ENCODE results near the gene CHI3L1. TPM values are rescaled to one million over a fixed set of nuclear protein-coding genes. Genes with fewer than 3 reads are reported as not detected.

The CHI3L1 gene
- total and polyA plus RNA-seq, 2 donors (not counting 1 experiment from before 2014, with no cell fraction given) = 0.15 TPM; not detected in 1

DNA sequence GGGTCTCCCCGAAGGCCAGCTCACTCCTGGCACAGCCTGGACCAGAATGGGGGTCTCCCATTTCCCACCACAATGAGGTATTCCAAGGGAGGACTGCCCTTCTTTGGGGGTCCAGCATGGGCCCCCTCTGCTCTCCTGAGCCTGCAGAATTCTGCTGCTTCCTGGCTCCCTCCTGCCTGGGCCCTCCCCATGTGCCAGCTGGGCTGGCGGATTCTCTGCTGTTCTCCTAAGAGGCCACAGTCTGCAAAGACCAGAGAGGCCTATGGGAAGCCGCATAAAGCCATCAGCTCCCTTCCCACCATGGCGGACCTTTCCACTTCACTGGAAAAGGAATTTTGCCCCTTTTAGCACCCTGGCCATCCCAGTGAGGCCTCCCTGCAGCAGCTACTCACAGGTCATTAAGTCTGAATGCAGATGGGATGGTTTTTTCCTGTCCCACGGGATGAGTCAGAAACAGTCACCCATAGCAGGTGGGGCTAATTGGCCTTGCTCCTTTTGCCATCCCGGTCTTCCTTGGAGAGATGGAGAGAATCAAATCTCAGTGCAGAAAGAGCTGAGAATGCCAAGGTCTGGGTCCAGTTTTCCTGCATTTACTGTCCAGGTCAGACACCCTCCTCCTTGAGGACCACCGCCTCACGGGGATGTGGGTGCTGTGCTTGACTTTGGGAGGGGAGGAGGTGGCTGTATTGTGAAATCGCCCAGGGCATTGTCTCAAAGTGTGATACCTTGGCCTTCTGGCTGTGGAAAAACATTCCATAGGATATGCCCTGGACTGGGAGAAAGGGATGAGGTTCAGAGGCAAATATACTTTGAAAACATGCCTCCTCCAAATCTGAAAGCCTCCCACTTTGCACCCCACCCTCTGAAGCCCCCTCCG lies 34.1 kb downstream of the CHI3L1 start:
- Histone ChIP-seq H3K9ac (ENCODE audit: low read length) (no peak overlapping the region), H3K9me3 (ENCODE audit: control extremely low read depth in 1 of 3, control insufficient read depth in 2 of 3, insufficient read depth in 1 of 3, low read length in 2 of 3) (peaks cover 0 to 1% (median 0%) of the 10 kb centered on the region in 3 donors), H3K4me2 (replicated peaks; ENCODE audit: low read depth, low read length, poor library complexity, severe bottlenecking) (no peak overlapping the region), H3K4me3 (ENCODE audit: control extremely low read depth in 1 of 5, extremely low read depth in 1 of 5, insufficient read depth in 1 of 5, low read depth in 2 of 5, low read length in 4 of 5) (no peak overlapping the region), H3K79me2 (ENCODE audit: control insufficient read depth, insufficient read depth, low read length) (no peaks in the 10 kb centered on the region), H3K27ac (ENCODE audit: low read length in 2 of 2) (no peak overlapping the region), H3K27me3 (replicated peaks in 1 of 4; ENCODE audit: control extremely low read depth in 1 of 4, control insufficient read depth in 3 of 4, insufficient read depth in 4 of 4, low read length in 3 of 4) (peaks cover 0 to 4% (median 0%) of the 10 kb centered on the region in 4 experiments), H3K36me3 (replicated peaks in 1 of 2; ENCODE audit: control extremely low read depth in 1 of 2, control insufficient read depth in 1 of 2, extremely low read depth in 1 of 2, insufficient read depth in 2 of 2, low read length in 1 of 2) (no peaks in the 10 kb centered on the region), H3K4me1 (ENCODE audit: control insufficient read depth in 2 of 2, insufficient read depth in 2 of 2, low read length in 2 of 2) (no peaks in the 10 kb centered on the region), H4K20me1 (ENCODE audit: control insufficient read depth, insufficient read depth, low read length, poor library complexity, severe bottlenecking) (no peaks in the 10 kb centered on the region), H2AFZ (ENCODE audit: insufficient read depth, low read depth, low read length, poor library complexity, severe bottlenecking) (no peak overlapping the region)
- intact Hi-C loops (cut with micrococcal nuclease) = no loop called here
- 98% methylated on average over 5 of the region's 10 CpGs for WGBS (ENCODE audit: insufficient coverage)
- peaks cover 5% of the 10 kb centered on the region for H3K27me3 Mint-ChIP-seq
- no peak for TF ChIP-seq EZH2 (IDR thresholded peaks at IDR 0.05; ENCODE audit: borderline replicate concordance, insufficient read depth, low read depth, low read length, poor library complexity, severe bottlenecking)
- no peak for TF ChIP-seq CTCF (IDR thresholded peaks at IDR 0.05)
- no peaks in the 10 kb centered on the region for H3K9me3 Mint-ChIP-seq (ENCODE audit: insufficient read depth)
- ATAC-seq (ENCODE audit: low read depth) = no peak
- CTCF ChIA-PET = interaction anchor here (1.5 kb wide), 1 partner anchor 19 kb away, joined by 4 read pairs; no protein-coding TSS in a partner anchor
- H3K4me3 Mint-ChIP-seq = no peak overlapping the region
- POLR2A ChIA-PET = no interaction called here
- H3K4me1 Mint-ChIP-seq = no peaks in the 10 kb centered on the region
- no peak for DNase-seq
- no peak overlapping the region for H3K27ac Mint-ChIP-seq

Data from B cell (primary cell).